Brain pericyte (primary cell): Measurements from ENCODE around the gene PHC2.

Experiments used
- DNase-seq: peaks from one replicate; pipeline ENCODE4 v3.0.0-alpha.2; 2012; ENCODE audit warnings: low read depth, low spot score

The PHC2 gene

DNA sequence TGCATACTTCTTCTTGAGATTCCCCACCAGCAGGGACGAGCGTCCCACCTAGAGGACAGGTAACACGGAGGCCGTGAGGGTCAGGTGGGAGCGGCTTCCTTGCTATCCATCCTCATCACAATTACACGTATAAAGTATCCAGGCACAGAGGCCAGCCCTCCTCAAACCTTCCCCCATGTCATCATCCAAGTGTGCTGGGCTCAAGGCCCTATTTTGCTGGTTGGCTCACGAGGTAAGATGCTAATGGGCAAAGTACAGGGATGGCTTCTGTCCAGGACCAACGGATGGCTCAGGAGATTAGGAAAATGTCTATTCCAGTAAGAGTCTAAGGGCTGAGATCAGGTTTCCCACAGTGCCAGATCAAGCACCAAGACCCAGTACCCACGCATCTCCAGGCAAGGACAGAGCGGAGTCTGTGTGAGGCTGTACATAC lies 98.5 kb downstream of the PHC2 start:
- DNase-seq: no peak

DNA sequence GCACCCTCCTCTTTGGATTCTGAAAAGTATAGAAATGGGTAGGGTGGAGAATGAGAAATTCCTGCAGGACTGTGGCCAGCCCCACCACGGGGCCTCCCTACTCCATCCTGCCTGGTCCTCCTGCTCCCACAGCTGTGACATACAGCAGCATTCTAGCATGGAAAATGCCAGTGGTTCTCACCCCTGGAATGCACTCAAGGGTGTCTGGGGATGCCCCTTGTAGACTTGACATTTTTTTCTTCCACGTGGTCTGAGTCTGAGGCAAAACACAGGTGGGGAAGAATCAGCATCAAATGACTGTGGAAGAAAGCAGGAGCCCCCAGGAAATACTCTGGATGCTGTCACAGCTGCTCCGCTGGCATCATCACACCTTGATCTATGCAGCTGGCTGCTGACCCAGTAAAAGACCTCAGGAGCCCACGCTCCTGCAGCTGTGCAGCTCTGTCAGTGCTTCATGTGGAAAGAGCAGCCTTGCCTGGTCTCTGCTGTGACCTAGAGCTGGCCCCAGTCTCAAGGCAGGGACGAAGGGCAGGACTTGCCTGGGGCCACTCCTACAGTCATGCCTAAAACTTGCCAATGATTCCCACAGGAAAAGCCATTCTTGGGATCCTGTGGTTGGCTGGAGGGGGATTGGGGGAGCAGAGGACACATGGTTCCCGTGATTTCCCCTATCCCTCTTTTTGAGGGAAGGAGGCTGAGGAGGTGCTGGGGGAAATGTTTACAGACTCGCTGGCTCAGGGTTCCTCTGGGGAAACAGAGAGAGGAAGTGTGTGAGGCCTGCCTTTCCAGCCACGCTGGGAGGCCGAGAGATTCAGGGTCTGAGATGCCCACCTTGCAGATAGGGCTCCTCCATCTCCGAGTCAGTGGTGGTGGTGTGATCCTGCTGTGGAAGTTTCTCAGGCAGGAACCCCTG lies 99.2 kb downstream of the PHC2 start:
- DNase-seq: no peak

DNA sequence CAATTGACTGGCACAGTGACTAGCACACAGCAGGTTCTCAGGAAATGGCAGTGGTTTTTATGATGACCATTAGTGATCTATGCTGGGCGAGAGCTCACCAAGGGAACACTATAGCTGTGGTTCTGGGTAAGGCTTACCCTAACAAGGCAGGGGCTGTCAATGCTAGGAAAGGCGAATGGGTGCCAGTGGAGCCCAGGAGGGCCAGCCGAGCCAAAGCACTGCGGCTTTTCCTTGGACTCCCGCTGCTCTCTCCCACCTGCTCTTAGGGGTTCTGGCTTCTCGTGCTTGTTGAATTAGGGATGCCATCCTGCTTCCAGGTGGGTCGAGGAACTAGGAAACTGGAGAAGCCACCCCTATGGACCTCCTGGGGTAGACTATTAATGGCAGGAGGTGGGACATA lies 100.0 kb downstream of the PHC2 start:
- DNase-seq: no peak

- no peak for DNase-seq
Observed at GRCh38 chr1:33330361-33330890, 100.5 kb downstream of the PHC2 start.

DNA sequence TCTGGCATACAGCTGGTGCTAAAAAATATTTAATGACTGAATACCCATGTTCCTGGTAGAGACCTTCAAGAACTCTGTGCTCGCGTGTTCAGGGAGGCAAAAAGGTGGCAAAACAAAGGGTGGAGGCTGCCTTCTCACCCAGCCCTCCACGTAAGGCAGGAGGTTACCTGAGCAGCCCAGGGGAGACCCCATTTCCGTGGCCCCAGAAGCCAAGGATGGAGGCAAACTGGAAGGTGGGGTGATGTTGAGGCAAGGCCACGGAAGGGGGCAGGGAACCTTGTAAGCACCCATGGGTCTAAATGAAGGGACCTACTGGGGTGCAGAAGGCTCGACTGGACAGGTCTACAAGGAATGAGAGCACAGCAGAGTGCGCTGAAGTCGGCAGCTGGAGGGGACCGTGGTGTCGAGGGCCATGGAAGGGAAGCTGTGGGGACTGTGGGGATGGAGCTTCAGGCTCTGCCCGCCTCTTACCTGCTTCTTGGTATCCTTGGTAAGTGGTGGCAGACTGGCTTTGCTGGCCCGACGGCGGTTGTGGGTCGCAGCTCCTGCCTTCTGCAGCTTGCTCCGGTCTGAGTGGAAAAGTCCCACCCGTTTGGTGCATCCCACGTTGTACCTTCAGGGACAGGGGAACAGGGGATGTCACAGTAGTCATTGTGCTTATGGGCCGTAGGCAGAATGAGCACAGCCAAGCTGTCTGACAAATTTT lies 101.1 kb downstream of the PHC2 start:
- no peak for DNase-seq

- DNase-seq: no peak
Observed at GRCh38 chr1:33328817-33329216, 102.1 kb downstream of the PHC2 start.

DNA sequence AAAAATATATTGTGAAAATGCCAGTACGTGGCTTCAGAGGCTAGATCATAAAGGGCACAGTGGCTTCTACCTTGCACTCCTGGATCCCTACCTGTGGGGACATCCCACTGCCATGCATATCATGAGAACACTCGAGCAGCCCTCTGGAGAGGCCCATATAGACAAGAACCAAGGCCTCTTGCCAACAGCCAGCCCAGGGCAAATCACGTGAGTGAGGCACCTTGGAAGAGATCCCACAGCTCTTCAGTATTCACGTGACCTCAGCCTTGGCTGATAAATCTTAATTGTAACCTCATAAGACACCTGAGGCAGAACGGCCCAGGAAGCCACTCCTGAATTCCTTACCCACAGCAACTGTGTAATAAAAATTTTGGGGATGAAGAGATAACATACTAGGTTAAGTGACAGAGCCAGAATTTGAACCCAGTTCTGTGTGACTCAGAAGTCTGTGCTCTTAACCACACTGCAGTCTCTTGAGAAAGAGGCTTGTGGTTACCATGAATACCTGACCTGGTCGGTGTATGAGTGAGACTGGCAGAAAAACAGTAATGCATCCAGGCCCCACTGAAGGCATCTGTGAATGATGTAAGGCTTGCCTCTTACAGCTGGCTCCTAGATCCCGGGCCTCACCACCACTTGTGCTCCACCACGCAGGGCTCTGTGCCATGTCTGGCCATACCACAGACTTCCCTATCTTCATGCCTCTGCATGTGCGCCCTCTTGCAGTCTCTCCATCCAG lies 103.1 kb downstream of the PHC2 start:
- no peak for DNase-seq

GRCh38 chr1:33326785-33327184 lies 104.1 kb downstream of the PHC2 start:
- DNase-seq: no peak

DNA sequence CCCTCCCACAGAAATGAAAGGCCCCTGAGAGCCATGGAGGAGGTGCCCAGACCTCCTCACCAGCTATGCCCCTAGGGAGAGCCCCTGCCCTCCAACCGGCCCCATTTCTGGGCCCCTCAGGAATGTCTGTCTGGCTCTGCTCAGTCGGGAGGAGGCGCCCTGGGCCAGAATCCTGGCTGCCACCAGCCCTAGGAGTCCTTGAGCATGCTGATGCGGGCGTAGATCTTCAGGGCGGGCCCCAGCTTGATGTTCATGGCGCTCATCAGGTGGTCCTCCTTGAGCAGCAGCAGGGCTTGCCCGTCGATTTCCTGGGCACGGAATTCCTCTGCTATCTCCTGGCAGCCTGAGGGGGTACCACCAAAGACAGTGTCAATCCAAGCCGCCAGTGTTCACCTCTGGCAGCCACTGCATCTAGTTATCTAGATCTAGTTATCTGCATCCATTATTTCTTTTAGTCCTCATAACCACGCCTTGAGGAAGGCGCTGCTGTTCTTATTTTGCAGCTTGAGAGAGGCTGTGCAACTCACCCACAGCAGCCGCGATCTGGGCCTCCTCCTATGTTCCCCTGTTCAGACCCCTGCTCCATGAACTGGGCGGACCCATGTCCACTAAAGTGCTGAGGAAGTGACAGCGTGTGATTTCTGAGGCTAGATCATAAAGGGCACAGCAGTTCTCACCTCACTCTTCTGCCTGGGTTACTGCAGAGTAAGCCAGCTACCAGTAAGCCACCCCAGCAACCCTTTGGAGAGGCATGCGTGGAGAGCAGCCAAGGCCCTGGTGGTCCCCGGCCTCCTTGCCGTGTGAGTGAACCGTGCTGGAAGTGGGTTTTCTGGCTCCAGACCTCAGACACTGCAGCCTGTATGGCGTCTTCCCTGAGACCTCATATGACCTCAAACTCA lies 106.0 kb downstream of the PHC2 start:
- no peak for DNase-seq

DNA sequence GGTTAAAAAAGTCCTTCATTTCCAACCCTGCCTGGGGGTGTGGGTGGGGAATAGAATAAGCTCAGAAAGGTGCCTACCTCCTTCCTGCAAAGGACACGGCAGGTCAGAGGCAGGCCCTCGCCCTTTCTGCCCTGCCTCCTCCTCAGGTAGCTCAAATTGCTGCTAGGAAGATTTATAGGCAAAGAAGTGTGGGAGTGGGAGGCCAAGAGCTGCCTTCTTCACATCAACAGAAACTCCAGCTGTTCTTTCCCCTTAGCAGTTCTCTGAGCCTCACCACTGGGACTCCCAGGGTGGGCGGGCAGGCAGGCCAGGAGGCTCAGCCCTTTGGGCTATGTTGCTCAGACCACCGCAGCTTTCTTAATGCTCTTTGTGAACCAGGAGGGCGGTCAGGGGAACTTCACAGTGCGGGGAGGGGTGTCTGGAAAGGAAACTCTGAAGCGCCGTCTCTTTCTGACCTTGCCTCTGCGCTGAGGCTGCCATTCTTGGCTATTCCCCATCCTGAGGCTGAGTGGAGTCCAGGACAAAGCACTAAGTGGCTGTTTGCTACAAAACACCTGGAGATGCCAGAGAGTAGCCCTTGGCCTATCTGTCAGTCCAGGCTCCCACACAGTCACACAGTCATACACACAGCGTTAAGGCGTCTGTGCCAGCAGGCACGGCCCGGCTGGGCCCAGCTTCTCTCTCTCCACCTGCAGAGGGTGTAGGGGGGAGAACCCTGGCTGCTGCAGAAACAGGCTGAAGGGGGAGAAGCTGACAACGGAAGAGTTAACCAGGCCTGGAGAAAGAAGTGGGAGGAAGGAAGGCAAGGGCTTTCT lies 107.0 kb downstream of the PHC2 start:
- no peak for DNase-seq

DNA sequence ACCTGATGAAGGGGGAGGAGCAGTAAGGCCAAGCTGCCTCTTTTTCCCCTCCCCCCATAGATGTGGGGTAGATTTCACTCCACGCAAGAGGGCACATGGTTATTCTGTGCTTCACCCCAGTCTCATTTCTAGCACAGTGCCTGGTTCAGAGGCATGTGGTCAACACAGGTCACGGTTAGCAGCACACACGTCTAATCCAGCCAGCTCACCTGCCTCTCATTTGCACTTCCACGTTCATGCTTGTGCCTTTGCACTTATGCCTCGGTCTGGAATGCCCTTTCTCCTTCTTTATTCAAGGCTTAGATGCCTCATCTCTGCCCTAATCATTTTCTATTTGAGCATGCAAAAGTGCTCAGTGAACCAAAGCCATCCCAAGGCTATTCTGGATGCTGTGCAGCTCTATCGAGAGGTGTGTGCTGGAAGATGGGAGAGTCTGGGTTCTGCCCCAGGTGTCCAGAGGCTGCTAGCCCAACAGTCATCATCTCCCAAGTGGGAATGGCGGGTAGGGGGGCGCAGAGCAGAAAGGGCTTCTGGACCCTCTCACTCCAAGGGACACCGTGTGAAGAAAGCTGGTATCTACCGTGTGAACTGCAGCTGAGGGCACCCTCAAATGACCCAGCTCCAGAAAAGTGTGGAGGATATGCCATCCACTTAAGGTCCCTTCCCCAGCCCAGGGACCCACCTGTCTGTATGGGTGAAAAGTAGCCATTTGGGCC lies 107.9 kb downstream of the PHC2 start:
- no peak for DNase-seq

- DNase-seq: no peak
Observed at GRCh38 chr1:33322109-33322508, 108.8 kb downstream of the PHC2 start.

GRCh38 chr1:33321178-33321577 lies 109.7 kb downstream of the PHC2 start:
- DNase-seq: no peak

- no peak for DNase-seq
Observed at GRCh38 chr1:33320619-33321165, 110.2 kb downstream of the PHC2 start, which contains the start of gene A3GALT2. Gene A3GALT2 (minus strand): TSS chr1:33321098. CDS start chr1:33321098, 0 bp downstream.

DNA sequence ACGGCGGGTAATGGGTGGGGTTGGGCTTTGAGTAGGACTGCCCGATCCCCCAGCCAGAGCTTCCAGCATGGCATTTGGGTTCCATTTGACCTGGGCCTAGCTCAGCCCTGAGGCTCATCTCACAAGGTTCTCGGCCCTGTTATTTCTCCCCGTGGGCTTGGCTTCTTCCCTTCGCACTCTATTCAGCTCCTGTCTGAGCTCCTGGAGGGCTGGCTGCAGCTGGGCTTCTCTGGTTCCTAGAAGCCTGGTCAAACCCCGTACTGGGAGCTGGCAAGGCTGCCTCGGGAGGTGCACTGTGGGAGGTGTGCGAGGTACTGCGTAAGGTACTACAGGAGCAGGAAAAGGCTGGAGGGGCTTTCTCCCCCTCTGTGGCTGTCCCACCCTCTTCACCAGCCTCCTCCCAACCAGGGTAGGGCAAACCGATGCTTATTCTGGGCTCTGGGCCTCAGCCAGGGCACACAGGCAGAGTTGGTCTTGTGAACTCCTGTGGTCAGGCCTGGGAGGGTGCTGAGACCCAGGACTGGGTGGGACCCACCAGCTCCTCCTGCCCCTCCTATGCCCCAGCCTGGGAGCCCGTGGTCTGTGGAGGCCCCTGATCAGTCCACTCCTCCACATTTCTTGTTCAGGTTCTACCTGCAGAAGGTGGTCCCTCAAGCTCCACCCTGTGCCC lies 110.8 kb downstream of the PHC2 start:
- DNase-seq: no peak

- no peak for DNase-seq
Observed at GRCh38 chr1:33319186-33319948, 111.5 kb downstream of the PHC2 start.

GRCh38 chr1:33317946-33318345 lies 112.9 kb downstream of the PHC2 start:
- no peak for DNase-seq

DNA sequence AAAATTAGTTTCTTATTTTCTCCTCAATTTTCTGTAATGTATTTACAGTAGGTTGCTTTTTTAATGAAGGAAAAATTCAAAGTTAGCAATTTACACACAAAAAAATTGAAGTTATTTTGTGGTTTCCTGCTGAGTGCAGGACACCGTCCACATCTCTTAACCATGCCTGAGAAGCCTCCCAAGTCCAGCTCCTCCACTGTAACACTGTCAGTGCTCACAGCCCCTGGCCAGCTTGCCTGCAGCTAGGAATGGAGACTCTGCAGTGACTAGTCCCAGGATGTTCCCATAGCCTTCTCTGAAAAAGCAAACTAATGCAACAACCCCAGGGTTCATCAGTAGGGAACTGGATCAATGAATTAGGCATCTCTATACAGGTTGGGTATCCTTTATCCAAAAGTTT lies 113.5 kb downstream of the PHC2 start:
- no peak for DNase-seq
